CD14-positive monocyte (primary cell): ENCODE results near the gene ZNF346. TPM values are rescaled to one million over a fixed set of nuclear protein-coding genes. Genes with fewer than 3 reads are reported as not detected.

Experiments used
- DNase-seq, 3 donors: peaks; one replicate each; pipeline ENCODE4 v3.0.0-alpha.2; 2011 to 2022
- H2AFZ ChIP-seq: 2 replicates; pipeline ENCODE4 v1.6.0; 2012; ENCODE audit warnings: mild to moderate bottlenecking, low read depth, low read length, inconsistent platforms; ENCODE audit not compliant: insufficient read depth, poor library complexity, severe bottlenecking
- H3K27ac ChIP-seq, 2 donors: 1 replicate in 1 of 2; 2 replicates in 1 of 2; pipeline ENCODE4 v1.5.1; 2012 to 2013; ENCODE audit warnings: low read length in 2 of 2, control low read depth in 1 of 2, inconsistent platforms in 1 of 2, low read depth in 1 of 2, mild to moderate bottlenecking in 1 of 2
- H3K27me3 ChIP-seq, 2 donors: one replicate each; pipeline versions ENCODE4 v1.6.0 to v1.6.1; 2011 to 2013; ENCODE audit warnings: low read length in 2 of 2; ENCODE audit not compliant: control insufficient read depth in 2 of 2, insufficient read depth in 2 of 2
- H3K36me3 ChIP-seq, 2 donors: replicated peaks in 1 of 2; 1 replicate in 1 of 2; 2 replicates in 1 of 2; pipeline versions ENCODE4 v1.5.1 to v1.6.1; 2012 to 2013; ENCODE audit warnings: low read length in 2 of 2, control low read depth in 1 of 2, inconsistent platforms in 1 of 2, mild to moderate bottlenecking in 1 of 2; ENCODE audit not compliant: insufficient read depth in 2 of 2, control insufficient read depth in 1 of 2
- H3K4me1 ChIP-seq, 2 donors: 1 replicate in 1 of 2; 2 replicates in 1 of 2; pipeline versions ENCODE4 v1.5.1 to v1.6.1; 2012 to 2013; ENCODE audit warnings: low read length in 2 of 2, control low read depth in 1 of 2, inconsistent platforms in 1 of 2, mild to moderate bottlenecking in 1 of 2, moderate library complexity in 1 of 2; ENCODE audit not compliant: insufficient read depth in 2 of 2, control insufficient read depth in 1 of 2
- H3K4me2 ChIP-seq: replicated peaks from 2 replicates; pipeline ENCODE3; 2012; ENCODE audit warnings: low read length, moderate library complexity, mild to moderate bottlenecking; ENCODE audit not compliant: poor library complexity, severe bottlenecking; ENCODE audit errors: extremely low read depth
- H3K4me3 ChIP-seq, 3 experiments: fragments of 200-600 bp in 1 of 3; sonication (generic) in 1 of 3; replicated peaks in 1 of 3; 1 replicate in 2 of 3; 2 replicates in 1 of 3; pipeline ENCODE4 v1.5.1; 2011 to 2013; ENCODE audit warnings: low read length in 3 of 3, mild to moderate bottlenecking in 3 of 3, control low read depth in 2 of 3, low read depth in 2 of 3, inconsistent platforms in 1 of 3, moderate library complexity in 1 of 3
- H3K79me2 ChIP-seq: 2 replicates; pipeline ENCODE4 v1.6.0; 2012; ENCODE audit warnings: mild to moderate bottlenecking, control low read depth, inconsistent platforms, low read length, moderate library complexity; ENCODE audit not compliant: insufficient read depth
- H3K9ac ChIP-seq: 2 replicates; pipeline ENCODE4 v1.6.0; 2017; ENCODE audit warnings: low read length, mild to moderate bottlenecking; ENCODE audit not compliant: insufficient read depth, poor library complexity, severe bottlenecking
- H3K9me3 ChIP-seq, 2 donors: replicated peaks in 1 of 2; 1 replicate in 1 of 2; 2 replicates in 1 of 2; pipeline versions ENCODE4 v1.5.1 to v1.6.1; 2012 to 2013; ENCODE audit warnings: low read length in 2 of 2, control low read depth in 1 of 2; ENCODE audit not compliant: control insufficient read depth in 1 of 2, insufficient read depth in 1 of 2
- H4K20me1 ChIP-seq: 2 replicates; pipeline ENCODE4 v1.6.0; 2012; ENCODE audit warnings: mild to moderate bottlenecking, low read length, control low read depth, moderate library complexity; ENCODE audit not compliant: insufficient read depth
- H3K27ac Mint-ChIP-seq, 7 donors: one replicate each; pipeline ENCODE4 v1.8.0; 2020; ENCODE audit warnings: mild to moderate bottlenecking in 7 of 7, mixed read lengths in 7 of 7, moderate library complexity in 6 of 7, inconsistent platforms in 2 of 7
- H3K27me3 Mint-ChIP-seq, 3 donors: one replicate each; pipeline ENCODE4 v1.8.0; 2021 to 2022; ENCODE audit warnings: low read depth in 3 of 3, mild to moderate bottlenecking in 3 of 3, mixed read lengths in 3 of 3, moderate library complexity in 3 of 3, inconsistent platforms in 1 of 3
- H3K36me3 Mint-ChIP-seq, 2 donors: one replicate each; pipeline ENCODE4 v1.8.0; 2020; ENCODE audit warnings: mixed read lengths in 2 of 2, inconsistent platforms in 1 of 2, mild to moderate bottlenecking in 1 of 2
- H3K4me1 Mint-ChIP-seq: one replicate; pipeline ENCODE4 v1.8.0; 2020; ENCODE audit warnings: mild to moderate bottlenecking, mixed read lengths
- H3K4me3 Mint-ChIP-seq, 2 donors: one replicate each; pipeline ENCODE4 v1.8.0; 2020; ENCODE audit warnings: mild to moderate bottlenecking in 2 of 2, mixed read lengths in 2 of 2, moderate library complexity in 1 of 2
- H3K9me3 Mint-ChIP-seq, 7 donors: one replicate each; pipeline ENCODE4 v1.8.0; 2020 to 2022; ENCODE audit warnings: mixed read lengths in 7 of 7, mild to moderate bottlenecking in 6 of 7, moderate library complexity in 6 of 7, inconsistent platforms in 2 of 7
- CTCF ChIP-seq: fragments of 200-600 bp; IDR thresholded peaks from one replicate; pipeline ENCODE4 v1.8.0; 2022; ENCODE audit warnings: antibody characterized with exemption, mild to moderate bottlenecking
- WGBS: methylation state at CpG from one replicate; pipeline ENCODE4 v1.1.5; 2013; ENCODE audit warnings: missing lambda C conversion rate; ENCODE audit not compliant: insufficient coverage; 5-methylcytosine and 5-hydroxymethylcytosine counted together
- intact Hi-C, 2 donors: fragments of 100-400 bp; cut with micrococcal nuclease; formaldehyde crosslinking; loops; one replicate each; pipeline versions ENCODE4 v1.15.0 to v1.15.1; 2023
- polyA plus RNA-seq, 3 donors: library from polyadenylated mRNA; depleted of rRNA in 1 of 3; unstranded in 2 of 3; stranded (reverse) in 1 of 3; fragments of 300-500 nt in 2 of 3; fragments of >200 nt in 1 of 3; fragmentation: Illumina TruSeq in 2 of 3; gene quantifications; 1 replicate in 2 of 3; 2 replicates in 1 of 3; pipeline ENCODE4 v1.2.3, GENCODE V29; 2012 to 2021

The ZNF346 gene
- polyA plus RNA-seq, 3 donors = 6.0 to 9.6 (median 6.4) TPM

- no peaks in the 10 kb centered on the region for H3K36me3 ChIP-seq
- no peak overlapping the region for H3K9ac ChIP-seq
- Mint-ChIP-seq H3K27ac (peak overlapping the region in 1 of 7 donors; percentile 50), H3K9me3 (peaks cover 0 to 4% (median 2%) of the 10 kb centered on the region in 7 donors), H3K4me3 (no peak overlapping the region), H3K4me1 (peaks cover 12% of the 10 kb centered on the region), H3K27me3 (peaks cover 6 to 24% (median 10%) of the 10 kb centered on the region in 3 donors), H3K36me3 (peaks cover 0 to 2% of the 10 kb centered on the region in 2 donors)
- TF ChIP-seq CTCF = no peak
- H4K20me1 ChIP-seq = no peaks in the 10 kb centered on the region
- H2AFZ ChIP-seq = no peak overlapping the region
- no peaks in the 10 kb centered on the region for H3K9me3 ChIP-seq
- WGBS = 93% methylated on average over 29 of the region's 32 CpGs
- H3K27me3 ChIP-seq = peaks cover 3 to 16% of the 10 kb centered on the region in 2 donors
- H3K4me2 ChIP-seq = no peak overlapping the region
- intact Hi-C loops = no loop called here
- H3K79me2 ChIP-seq = no peaks in the 10 kb centered on the region
- peaks cover under 1 to 2% of the 10 kb centered on the region in 2 donors for H3K4me1 ChIP-seq
- no peak overlapping the region for H3K27ac ChIP-seq
- H3K4me3 ChIP-seq = no peak overlapping the region
- no peak for DNase-seq
These were observed 69.9 kb downstream of the ZNF346 start for GRCh38 chr5:177092178-177093081.

DNA sequence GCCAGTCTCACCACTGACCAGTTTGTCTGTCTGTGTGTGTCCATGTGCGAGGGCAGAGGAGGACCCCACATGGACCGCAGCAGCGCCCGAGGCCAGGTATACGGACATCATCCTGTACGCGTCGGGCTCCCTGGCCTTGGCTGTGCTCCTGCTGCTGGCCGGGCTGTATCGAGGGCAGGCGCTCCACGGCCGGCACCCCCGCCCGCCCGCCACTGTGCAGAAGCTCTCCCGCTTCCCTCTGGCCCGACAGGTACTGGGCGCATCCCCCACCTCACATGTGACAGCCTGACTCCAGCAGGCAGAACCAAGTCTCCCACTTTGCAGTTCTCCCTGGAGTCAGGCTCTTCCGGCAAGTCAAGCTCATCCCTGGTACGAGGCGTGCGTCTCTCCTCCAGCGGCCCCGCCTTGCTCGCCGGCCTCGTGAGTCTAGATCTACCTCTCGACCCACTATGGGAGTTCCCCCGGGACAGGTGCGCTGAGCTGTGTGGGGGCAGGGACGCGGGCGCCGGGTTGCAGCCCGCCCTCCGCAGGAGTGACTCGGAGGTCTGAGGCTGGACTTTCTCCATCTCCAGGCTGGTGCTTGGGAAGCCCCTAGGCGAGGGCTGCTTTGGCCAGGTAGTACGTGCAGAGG lies 70.7 kb downstream of the ZNF346 start:
- H3K4me3 ChIP-seq = no peak overlapping the region

More for the DNA sequence above, 70.7 kb downstream of the ZNF346 start:
- Histone ChIP-seq H4K20me1 (no peaks in the 10 kb centered on the region), H3K79me2 (no peaks in the 10 kb centered on the region), H3K36me3 (no peaks in the 10 kb centered on the region), H3K27me3 (peaks cover 0 to 9% of the 10 kb centered on the region in 2 donors), H2AFZ (no peak overlapping the region), H3K4me1 (no peaks in the 10 kb centered on the region), H3K9me3 (no peaks in the 10 kb centered on the region), H3K27ac (no peak overlapping the region), H3K4me2 (no peak overlapping the region), H3K9ac (no peak overlapping the region)
- Mint-ChIP-seq H3K27ac (no peak overlapping the region), H3K4me3 (no peak overlapping the region), H3K36me3 (no peaks in the 10 kb centered on the region), H3K4me1 (peaks cover 8% of the 10 kb centered on the region), H3K27me3 (peaks cover 1 to 16% (median 2%) of the 10 kb centered on the region in 3 donors), H3K9me3 (peaks cover 0 to 2% (median under 1%) of the 10 kb centered on the region in 7 donors)
- WGBS = 96% methylated on average over 35 of the region's 40 CpGs
- DNase-seq = no peak
- intact Hi-C loops = no loop called here
- TF ChIP-seq CTCF = no peak
